Putamen (tissue), 1 donor: Measurements from ENCODE around the gene ANP32B.
"Not testable (repeated sequence)": the region's sequence is repeated elsewhere in the genome, so short reads cannot be mapped to it uniquely, and the experiment has no call there.

Experiments used
- DNase-seq: peaks from one replicate; pipeline ENCODE4 v3.0.0-alpha.2; 2016; ENCODE audit warnings: low spot score

ANP32B gene

DNA sequence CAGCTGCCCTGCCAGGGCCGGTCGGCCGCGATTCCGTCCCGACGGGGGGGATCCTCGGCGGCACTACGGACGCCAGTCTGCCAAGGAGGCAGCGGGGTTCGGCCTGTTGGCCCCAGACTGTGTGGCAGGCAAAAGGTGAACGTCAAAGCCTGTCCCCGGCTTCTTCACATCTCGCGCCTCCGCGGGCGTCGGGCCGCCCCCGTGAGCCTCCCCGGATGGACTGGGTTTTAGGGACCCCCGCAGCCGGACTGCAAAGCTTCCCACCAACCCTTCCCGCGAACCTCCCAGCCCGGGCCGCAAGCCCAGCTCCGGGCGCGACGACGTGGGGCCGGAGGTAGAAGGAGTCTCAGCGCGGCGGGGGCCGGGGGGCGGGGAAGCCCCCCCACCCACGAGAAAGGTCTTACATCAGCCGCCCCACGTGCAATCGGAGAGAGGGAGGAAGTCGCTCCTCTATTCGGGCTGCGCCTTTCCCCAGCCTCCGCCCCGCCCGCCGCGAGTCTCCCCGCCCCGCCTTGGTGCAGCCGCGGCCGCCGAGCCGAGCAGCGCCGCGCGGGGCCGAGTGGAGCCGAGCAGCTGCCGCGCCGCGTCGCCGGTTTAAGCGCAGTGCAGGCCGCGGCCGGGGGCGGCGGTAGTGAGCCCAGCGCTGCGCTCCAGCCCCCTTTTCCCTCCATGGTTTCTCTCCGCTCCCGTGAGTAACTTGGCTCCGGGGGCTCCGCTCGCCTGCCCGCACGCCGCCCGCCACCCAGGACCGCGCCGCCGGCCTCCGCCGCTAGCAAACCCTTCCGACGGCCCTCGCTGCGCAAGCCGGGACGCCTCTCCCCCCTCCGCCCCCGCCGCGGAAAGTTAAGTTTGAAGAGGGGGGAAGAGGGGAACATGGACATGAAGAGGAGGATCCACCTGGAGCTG lies at the start of gene ANP32B:
Gene ANP32B (plus strand): TSS at position 659 of the 906 bp plus-strand sequence. CDS start 215 bp downstream, at position 874.
- DNase-seq = peak; percentile 93

DNA sequence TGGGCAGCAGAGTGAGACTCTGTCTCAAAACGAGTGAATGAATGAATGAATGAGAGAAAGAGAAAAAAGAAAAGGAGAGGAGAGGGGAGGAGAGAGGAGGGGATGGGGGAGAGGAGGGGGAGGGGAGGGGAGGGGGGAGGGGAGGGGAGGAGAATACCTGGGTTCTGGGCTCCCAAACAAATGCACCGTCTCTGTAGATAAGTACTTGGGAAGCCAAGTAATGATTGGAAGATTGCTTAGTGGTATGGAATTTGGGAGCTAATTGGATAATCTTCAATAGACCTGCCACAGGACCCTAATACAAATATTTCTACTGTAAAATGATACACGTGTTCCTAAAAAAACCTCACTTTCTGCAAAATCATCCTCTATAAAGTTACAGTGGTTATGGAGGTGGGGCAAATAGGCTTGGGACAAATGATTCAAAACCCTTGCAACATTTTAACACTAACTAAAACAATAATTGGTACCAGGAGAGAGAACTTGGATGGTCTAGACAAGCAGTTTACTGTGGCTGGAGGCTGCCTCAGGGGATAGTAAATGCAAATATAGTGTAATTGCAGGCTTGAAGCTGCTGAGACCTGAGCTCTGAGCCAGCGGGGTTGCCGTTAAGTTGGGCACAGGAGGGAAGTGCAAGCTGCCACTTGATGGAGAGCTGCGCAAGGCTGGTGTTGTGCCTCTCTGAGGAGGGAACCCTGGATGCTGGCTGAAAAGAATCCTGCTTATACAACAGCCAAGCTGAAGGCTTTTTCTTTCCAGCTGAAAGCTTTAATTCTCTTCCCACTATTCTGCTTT lies 48.6 kb upstream of the ANP32B start:
- DNase-seq = no peak

DNA sequence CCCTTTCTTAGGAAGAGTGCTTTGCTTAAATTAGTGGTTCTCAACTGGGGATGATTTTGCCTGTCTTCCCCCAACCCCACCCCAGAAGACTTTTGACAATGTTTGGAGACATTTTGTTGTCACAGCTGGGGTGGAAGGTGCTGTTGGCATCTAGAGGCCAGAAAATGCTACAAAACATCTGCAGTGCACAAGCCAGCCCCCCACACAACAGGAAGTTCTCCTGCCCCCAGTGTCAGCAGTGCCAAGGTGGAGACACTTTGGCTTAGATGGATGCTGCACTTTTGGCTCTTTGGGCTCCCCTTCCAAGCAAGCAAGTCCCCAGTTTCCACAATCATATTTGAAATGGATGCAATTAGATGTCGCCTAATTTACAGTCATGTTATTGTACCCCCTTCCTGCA lies 47.9 kb upstream of the ANP32B start:
- DNase-seq = no peak

DNA sequence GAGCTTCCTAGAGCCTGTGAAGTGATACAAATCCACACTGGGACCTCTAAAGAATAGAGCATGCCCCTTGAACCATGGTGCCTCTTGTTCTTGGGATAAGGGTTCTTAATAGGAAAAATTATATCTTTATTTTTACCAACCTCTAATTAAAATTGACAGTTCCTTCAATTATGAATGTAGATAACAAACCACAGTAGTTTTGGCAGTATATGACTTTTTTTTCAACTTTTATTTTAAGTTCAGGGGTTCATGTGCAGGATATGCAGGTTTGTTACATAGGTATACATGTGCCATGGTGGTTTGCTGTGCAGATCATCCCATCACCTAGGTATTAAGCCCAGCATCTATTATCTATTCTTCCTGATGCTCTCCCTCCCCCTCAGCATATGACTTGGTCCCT lies 46.1 kb upstream of the ANP32B start:
- DNase-seq = no peak

DNA sequence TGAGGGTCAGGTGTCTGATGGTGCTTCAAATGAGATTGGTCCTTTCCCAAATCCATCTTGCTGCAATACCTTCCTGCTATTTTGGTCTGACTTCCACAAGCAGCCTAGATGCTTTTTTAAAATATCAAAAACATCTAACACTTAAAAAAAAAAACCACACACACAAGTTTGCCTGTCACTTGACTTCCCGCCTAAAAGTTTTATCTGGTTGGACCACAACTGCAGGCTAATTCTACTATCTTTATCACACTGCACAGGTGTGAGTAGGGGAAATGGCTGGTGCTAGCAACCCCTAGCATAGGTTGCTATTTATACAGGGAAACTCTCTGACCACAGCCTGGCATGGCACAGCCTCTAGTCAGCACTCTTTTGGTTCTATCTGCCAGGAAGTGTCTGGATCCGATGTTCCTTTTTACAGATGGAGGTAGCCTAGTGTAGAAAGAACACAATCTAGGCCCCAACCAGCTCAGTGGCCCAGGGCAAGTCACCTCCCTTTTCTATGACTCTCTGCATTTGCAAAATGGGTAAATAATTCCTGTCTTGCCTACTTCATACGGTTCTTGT lies 45.0 kb upstream of the ANP32B start, which contains the start of gene HEMGN:
Gene HEMGN (minus strand): TSS at position 92 of the 564 bp plus-strand sequence. CDS start 36 bp downstream, at position 56.
- DNase-seq = no peak

DNA sequence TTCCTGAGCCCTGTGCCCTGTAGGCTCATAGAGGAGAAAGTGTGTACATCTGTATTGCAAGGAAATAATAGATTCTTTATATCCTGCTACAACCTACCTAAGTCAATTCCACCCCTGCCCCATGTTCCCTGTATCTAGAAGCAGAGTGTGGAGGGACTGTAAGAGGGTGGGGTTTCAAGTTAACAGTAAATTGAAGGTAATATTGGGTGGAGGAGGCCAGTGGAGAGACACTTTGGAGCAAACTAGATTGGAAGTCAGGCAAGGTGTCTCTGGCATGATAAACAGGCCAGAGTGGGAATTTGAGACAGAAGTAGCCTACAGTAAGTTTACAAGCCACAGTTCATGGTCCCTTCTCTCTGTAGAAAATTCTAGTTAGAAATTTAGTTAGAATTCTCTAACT lies 42.9 kb upstream of the ANP32B start:
- no peak for DNase-seq

DNA sequence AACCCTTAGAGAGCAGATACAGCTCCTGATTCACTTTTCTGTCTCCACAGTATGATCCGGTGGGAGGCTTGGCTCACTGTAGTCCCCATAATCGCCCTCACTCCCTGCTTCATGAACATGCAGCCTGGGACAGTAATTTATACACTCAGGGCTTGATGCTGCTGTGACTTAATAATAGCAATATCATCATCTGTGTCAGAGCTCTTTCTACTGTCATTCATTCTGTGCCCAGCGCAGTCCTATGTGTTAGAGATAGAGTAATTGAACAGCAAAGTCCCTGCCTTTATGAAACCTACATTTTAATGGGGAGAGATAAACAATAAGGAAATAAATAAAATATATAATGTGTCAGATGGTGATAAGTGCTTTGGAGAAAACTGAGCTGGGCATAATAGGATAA lies 42.4 kb upstream of the ANP32B start:
- DNase-seq = no peak

DNA sequence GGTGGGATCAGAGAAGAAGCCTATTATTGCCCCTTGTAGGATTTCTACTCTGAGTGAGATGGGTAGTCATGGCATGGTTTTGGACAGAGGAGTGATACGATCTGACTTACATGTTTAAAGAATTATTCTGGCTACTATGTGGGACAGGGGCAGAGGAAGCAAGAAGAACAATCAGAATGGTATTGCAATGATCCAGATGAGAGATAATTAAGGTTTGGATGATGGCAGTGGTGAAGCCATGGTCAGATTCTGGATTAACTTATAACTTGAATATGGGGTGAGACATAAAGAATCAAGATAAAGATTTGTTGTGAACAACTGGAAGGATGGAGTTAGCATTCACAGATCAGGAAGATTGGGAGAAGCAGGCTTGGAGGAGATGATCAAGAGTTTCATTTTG lies 41.8 kb upstream of the ANP32B start:
- no peak for DNase-seq

DNA sequence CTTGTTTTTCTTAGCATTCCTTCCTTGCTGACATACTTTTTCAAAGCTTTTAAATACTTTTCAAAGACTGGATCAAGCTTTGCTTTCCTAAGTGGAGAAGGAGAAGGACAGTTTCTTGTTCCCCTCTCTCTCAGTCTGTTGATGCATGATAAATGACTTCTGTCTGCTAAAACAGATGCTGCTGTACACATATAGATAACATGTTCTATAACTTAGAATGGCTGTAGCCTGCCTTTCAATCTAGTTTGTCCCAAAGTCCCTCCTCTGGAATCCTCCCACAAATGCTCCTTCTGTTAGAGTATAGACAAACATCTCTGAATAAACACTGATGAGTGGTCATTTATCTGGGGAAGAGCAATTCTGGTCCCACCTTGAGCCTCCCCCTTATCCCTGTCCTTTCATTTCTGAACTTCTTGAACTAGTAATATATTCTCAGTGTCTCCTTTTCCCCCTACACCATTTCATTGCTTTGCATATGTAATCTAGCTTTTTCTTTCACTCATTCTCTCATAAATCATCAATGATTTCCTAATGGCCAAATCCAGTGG lies 39.8 kb upstream of the ANP32B start:
- DNase-seq = no peak

DNA sequence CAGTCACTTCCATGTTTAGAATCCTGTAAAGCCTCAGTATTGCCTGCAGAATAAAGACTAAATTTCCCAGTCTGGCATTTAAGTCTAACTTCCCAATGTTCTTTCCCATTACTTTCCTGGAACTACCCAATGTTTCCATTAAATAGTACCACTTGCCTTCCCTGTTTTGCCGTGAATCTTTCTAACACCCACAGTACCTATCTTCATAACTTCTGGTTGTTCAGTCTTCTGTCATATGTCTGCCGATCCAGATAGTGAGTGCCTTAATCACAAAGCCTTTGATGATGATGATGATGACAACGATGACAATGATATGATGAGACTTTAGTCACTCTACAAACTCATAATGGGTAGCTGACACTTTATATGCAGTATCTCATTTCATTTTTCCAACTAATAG lies 38.5 kb upstream of the ANP32B start:
- DNase-seq = no peak

DNA sequence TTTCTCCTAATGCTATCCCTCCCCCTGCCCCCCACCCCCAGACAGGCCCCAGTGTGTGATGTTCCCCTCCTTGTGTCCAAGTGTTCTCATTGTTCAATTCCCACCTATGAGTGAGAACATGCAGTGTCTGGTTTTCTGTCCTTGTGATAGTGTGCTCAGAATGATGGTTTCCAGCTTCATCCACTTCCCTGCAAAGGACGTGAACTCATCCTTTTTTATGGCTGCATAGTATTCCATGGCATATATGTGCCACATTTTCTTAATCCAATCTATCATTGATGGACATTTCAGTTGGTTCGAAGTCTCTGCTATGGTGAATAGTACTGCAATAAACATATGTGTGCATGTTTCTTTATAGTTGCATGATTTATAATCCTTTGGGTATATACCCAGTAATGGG lies 37.7 kb upstream of the ANP32B start:
- not testable (repeated sequence) for DNase-seq

DNA sequence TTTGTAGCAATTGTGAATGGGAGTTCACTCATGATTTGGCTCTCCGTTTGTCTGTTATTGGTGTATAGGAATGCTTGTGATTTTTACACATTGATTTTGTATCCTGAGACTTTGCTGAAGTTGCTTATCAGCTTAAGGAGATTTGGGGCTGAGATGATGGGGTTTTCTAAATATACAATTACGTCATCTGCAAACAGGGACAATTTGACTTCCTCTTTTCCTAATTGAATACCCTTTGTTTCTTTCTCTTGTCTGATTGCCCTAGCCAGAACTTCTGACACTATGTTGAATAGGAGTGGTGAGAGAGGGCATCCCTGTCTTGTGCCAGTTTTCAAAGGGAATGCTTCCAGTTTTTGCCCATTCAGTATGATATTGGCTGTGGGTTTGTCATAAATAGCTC lies 36.0 kb upstream of the ANP32B start:
- DNase-seq = not testable (repeated sequence)

DNA sequence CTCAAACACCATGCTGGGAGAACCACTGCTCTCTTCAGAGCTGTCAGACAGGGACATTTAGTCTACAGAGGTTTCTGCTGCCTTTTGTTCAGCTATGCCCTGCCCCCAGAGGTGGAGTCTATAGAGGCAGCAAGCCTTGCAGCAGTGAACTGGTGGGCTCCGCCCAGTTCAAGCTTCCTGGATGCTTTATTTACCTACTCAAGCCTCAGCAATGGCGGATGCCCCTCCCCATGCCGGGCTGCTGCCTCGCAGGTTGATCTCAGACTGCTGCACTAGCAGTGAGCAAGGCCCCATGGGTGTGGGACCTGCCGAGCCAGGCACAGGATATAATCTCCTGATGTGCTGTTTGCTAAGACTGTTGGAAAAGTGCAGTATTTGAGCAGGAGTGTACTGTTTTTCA lies 32.3 kb upstream of the ANP32B start:
- DNase-seq = not testable (repeated sequence)

DNA sequence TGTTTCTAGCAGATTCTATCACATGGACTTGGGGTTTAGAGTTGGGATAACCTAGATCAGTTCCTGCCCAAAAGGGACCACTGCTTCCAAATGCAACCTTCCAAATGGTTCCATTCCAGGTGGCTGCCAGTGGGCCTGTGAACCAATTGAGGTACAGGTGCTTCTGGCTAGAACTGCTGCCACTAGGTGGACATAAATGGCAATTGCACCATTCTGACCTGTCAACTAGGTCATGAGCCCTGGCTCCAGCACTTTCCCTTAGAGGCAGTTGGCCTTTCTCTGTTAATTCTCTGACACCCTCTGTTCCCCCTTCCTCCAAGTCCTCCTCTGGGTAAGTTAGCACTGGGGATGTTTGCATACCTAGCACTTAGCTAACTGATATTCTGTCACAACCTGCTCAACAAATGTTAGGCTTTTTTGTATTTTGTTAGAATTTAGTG lies 28.6 kb upstream of the ANP32B start:
- no peak for DNase-seq

DNA sequence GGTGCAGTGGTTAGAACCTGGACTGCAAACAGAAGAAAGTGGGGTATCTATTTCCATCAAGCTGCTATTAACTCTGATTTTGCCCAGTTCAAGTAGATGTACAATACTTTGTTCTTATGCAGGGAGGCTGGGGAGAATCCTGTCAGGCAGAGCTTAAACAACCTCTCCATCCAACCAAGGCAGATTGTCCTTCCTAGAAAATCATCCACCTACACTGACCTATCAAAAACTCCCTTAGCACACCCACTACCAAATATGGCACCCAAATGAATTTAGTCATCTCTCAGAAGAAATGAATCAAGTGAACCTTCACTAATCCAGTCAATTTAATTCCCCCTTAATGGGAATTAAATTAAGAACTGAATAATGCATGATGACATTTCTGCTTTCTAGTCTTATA lies 26.8 kb upstream of the ANP32B start:
- no peak for DNase-seq

DNA sequence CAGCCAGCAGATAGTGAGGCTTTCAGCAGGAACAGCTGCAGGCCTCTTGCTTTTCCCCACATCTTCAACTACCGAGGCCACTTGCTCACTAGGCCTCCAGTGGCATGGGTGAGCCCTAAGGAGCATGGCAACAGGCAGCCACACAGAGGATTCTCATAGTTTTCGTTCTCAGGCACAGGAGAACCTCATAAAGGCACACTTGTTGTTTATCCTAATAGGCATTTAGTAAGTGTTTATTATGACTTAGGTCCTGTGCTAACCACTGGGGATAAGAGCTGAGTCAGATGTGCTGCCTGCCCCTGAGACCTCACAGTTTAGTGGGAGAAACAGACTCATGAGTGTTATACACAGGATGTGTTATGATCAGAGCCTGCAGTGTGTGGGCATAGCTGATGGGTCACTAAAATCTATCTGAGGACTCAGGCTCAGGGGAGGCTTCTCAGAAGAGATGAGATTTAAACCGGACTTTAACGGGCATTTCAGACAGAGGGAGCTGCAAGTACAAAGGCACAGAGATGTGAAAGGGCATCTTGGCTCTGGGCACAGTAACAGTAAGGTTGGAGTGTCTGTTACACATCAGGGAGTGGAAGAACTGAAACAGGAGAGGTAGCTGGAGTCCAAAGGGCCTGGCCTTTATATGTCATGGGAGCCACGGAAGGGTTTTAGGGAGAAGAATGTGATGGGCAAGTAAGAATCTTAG lies 24.2 kb upstream of the ANP32B start:
- DNase-seq = no peak

DNA sequence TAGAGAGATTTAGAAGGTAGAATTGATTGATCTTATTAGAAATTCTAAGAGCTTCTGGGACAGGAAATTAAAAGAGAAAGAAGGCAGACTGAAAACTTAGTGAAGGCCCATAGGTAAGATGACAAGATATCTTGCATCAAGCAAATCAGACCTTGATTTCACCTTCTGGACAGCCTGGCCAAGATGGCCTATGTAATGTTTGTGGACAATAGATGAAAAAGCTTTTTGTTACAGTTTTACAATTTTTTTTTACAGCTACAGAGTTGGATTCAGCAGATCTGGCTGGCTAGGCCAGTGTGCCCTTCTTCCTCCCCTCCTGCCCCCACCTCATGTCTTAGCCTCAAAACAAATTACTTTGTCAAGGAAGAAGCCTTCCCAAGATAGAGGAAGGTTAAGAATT lies 23.6 kb upstream of the ANP32B start:
- DNase-seq = no peak

DNA sequence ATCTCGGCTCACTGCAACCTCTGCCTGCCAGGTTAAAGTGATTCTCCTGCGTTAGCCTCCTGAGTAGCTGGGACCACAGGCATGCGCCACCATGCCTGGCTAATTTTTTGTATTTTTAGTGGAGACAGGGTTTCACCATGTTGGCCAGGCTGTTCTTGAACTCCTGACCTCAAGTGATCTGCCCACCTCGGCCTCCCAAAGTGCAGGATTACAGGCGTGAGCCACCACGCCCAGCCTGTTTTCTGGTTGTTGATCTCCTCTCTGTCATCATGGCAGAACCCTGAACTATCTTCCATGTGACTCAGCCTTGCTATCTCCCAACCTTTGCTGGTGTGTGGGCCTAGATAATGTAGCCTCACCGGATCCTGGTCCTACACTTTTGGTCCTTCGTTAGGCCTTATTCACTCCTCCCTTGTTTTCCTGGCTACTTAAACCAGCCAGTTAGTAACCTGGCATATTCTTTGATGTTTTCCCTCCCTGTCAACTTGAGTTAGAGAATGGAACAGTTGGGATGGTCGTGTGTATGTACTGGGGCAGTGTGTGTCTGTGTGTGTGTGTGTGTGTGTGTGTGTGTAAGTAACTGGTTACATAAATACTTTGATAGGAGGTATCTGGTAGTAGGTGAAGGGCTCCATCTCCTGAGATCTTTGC lies 22.3 kb upstream of the ANP32B start:
- not testable (repeated sequence) for DNase-seq

DNA sequence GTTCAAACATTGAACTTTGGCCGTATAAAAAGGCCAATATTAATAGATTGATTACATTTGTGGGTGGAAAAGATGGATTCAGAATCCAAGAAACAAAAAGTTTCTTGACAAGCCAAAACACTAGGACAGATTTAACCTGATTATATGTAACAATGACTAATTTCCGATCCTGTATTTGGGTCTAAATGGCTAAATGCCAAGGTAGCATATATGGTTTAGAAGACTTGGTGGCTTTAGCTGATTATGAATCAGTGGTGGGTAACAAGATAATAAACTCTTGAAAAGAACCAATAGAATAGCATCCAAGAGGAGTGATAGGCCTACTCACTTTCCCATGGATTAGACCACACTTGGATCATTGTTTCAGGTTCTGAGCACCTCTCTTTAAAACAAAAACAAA lies 21.8 kb upstream of the ANP32B start:
- DNase-seq = no peak

DNA sequence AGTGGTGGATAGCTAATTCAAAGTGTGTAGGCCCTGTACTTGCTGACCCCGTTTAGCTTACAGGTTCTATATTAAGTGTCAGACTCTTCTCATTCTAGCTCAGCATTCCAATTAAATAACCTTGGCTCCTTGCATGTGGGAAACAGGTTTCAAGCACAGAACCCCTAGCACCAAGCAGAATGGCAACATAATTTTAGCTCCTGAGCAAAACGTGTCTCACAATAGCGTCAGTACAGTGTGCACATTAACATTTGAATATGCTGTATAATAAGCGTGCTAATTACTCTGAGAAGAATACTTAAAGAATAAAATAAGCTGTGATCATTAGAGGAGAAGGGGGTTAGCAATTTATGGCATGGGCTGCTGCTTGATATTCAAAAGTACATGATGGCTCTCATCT lies 21.0 kb upstream of the ANP32B start:
- no peak for DNase-seq

DNA sequence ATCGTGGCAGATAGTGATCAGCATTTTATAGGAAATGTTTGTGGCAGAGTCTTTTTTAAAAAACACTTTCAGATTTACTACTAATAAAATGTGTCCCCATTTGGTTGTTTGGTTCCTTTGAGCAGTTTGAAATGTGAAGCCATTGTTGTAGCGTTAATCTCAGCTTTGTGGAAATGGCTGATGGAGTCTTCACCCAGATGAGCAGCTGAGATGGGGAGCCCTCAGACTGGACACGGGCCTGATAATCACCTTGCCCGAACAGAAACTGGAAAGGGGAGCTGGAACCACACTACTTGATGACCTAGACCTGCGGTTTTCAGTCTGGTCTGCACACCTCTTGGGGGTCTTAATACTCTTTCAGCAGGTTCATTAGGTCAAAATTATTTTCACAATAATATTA lies 20.6 kb upstream of the ANP32B start:
- no peak for DNase-seq
